A673 (cell line): ENCODE results near the gene CACNG8. TPM values are rescaled to one million over a fixed set of nuclear protein-coding genes. Genes with fewer than 3 reads are reported as not detected.
"Not testable (repeated sequence)": the region's sequence is repeated elsewhere in the genome, so short reads cannot be mapped to it uniquely, and the experiment has no call there.

Source experiments
- BruUV-seq: library from RNA; stranded (reverse); fragments of 400-500 nt; replicated peaks from 2 replicates; lab custom pipeline; 2021; lab: Mats Ljungman, UMichigan
- CTCF ChIA-PET: fragments of 300-600 bp; sonication (Branson Sonifier 250); formaldehyde crosslinking; loops from one replicate; lab custom pipeline; 2022; ENCODE audit warnings: antibody characterized with exemption; lab: Charles Lee
- POLR2A ChIA-PET: fragments of 300-600 bp; sonication (Branson Sonifier 250); formaldehyde crosslinking; loops from one replicate; lab custom pipeline; 2022; ENCODE audit warnings: antibody characterized with exemption; ENCODE audit not compliant: low non-redundant PET; lab: Charles Lee
- DNase-seq: peaks from one replicate; pipeline ENCODE4 v3.0.0-alpha.2; 2015; ENCODE audit warnings: low spot score
- H3K27ac ChIP-seq: fragments of 200-600 bp; sonication (generic); 2 replicates; pipeline ENCODE4 v1.5.1; 2016; ENCODE audit warnings: mixed run types, low read depth, mild to moderate bottlenecking, mixed read lengths, antibody characterized with exemption, low read length; ENCODE audit not compliant: poor library complexity, severe bottlenecking
- H3K27me3 ChIP-seq: fragments of 200-600 bp; sonication (generic); replicated peaks from 2 replicates; pipeline ENCODE4 v1.6.1; 2017; ENCODE audit warnings: mixed run types, low read depth, mild to moderate bottlenecking, mixed read lengths, antibody characterized with exemption, low read length; ENCODE audit not compliant: insufficient read depth, poor library complexity
- H3K36me3 ChIP-seq: fragments of 200-600 bp; sonication (generic); 2 replicates; pipeline ENCODE4 v1.6.1; 2016; ENCODE audit warnings: mixed run types, mild to moderate bottlenecking, mixed read lengths, antibody characterized with exemption, low read length; ENCODE audit not compliant: insufficient read depth, poor library complexity, severe bottlenecking
- H3K4me1 ChIP-seq: fragments of 200-600 bp; sonication (generic); 2 replicates; pipeline ENCODE4 v1.6.1; 2017; ENCODE audit warnings: mixed run types, mild to moderate bottlenecking, mixed read lengths, antibody characterized with exemption, low read length; ENCODE audit not compliant: insufficient read depth, poor library complexity, severe bottlenecking
- H3K4me3 ChIP-seq: fragments of 200-600 bp; sonication (generic); 2 replicates; pipeline ENCODE4 v1.5.1; 2016; ENCODE audit warnings: low read depth, mixed run types, mild to moderate bottlenecking, mixed read lengths, low read length; ENCODE audit not compliant: poor library complexity, severe bottlenecking
- H3K9me3 ChIP-seq: fragments of 200-600 bp; sonication (generic); 2 replicates; pipeline ENCODE4 v1.6.1; 2016; ENCODE audit warnings: mixed run types, low read depth, mild to moderate bottlenecking, mixed read lengths, antibody characterized with exemption, low read length; ENCODE audit not compliant: poor library complexity, severe bottlenecking
- EZH2 ChIP-seq: fragments of 200-600 bp; sonication (generic); IDR thresholded peaks from 2 replicates; pipeline ENCODE4 v1.6.1; 2017; ENCODE audit warnings: borderline replicate concordance, low read depth, mild to moderate bottlenecking, mixed read lengths, antibody characterized with exemption, low read length; ENCODE audit not compliant: poor library complexity, severe bottlenecking
- intact Hi-C: fragments of 100-400 bp; cut with micrococcal nuclease; formaldehyde crosslinking; loops from one replicate; pipeline ENCODE4 v1.10.0; 2022; ENCODE audit not compliant: unreplicated experiment
- total RNA-seq: library from RNA; stranded (reverse); gene quantifications from 2 replicates; pipeline ENCODE4 v1.2.3, GENCODE V29; 2021
- TF ChIP-seq, protein P1 (sequence below): fragments of 300-800, 200-600 bp; sonication (generic); conservative IDR thresholded peaks from 2 replicates; pipeline ENCODE4 v1.5.1; 2017; ENCODE audit warnings: low read depth, mild to moderate bottlenecking, antibody characterized with exemption, low read length, moderate library complexity, mixed read lengths

The CACNG8 gene
- total RNA-seq, 1 experiment from 2014 or later = 1.3 TPM

DNA sequence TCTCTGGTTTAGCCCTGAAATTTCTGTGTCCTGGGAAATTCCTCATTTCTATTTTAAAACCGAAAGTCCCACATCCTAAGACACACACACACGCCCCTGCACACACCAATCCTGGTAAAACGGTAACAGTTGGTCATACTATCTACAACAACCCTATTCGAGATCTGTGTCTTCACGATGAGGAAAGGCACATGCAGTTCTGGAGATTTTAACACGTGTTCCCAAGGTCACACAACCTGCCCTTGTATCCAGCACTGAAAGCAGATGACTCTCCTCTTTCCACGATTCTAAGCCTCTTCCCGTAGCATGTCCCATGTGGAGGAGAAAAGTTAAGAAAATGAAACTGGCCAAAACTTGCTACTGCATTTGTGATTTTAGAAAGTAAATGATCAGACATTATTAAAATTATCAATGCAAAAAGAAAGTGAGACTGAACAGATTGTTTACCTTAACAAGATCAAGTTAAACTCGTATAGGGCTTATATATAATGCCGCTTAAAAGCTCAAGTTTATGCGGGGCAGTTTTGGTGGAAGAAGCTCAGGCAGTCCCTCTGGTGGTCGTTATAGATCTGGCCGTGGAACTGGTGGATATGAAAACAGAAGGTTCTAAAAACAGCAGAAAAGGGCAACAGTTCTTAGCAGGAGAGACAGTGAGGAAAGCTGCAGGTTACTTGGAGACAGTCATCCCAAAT, 68.3 kb downstream of the CACNG8 start:
- TF ChIP-seq, protein P1, sequence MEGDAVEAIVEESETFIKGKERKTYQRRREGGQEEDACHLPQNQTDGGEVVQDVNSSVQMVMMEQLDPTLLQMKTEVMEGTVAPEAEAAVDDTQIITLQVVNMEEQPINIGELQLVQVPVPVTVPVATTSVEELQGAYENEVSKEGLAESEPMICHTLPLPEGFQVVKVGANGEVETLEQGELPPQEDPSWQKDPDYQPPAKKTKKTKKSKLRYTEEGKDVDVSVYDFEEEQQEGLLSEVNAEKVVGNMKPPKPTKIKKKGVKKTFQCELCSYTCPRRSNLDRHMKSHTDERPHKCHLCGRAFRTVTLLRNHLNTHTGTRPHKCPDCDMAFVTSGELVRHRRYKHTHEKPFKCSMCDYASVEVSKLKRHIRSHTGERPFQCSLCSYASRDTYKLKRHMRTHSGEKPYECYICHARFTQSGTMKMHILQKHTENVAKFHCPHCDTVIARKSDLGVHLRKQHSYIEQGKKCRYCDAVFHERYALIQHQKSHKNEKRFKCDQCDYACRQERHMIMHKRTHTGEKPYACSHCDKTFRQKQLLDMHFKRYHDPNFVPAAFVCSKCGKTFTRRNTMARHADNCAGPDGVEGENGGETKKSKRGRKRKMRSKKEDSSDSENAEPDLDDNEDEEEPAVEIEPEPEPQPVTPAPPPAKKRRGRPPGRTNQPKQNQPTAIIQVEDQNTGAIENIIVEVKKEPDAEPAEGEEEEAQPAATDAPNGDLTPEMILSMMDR = peak; percentile 75
- no peak for TF ChIP-seq EZH2
- peak overlapping the region; percentile 39 for H3K4me3 ChIP-seq
- H3K36me3 ChIP-seq = no peaks in the 10 kb centered on the region
- peak; percentile 66 for DNase-seq
- ChIA-PET POLR2A (no interaction called here), CTCF (interaction anchor here (0.6 to 1.3 kb wide), 8 partner anchors 11 to 238 kb away, joined by 3 to 18 read pairs (median 4); partner anchors contain the start of gene OSCAR)
- no peaks in the 10 kb centered on the region for H3K27me3 ChIP-seq
- no peaks in the 10 kb centered on the region for H3K9me3 ChIP-seq
- BruUV-seq = no TSS peak
- intact Hi-C loops = loop anchor here (1.0 kb wide), 2 partner anchors 189 to 238 kb away; no protein-coding TSS in a partner anchor
- no peaks in the 10 kb centered on the region for H3K4me1 ChIP-seq
- no peak overlapping the region for H3K27ac ChIP-seq

DNA sequence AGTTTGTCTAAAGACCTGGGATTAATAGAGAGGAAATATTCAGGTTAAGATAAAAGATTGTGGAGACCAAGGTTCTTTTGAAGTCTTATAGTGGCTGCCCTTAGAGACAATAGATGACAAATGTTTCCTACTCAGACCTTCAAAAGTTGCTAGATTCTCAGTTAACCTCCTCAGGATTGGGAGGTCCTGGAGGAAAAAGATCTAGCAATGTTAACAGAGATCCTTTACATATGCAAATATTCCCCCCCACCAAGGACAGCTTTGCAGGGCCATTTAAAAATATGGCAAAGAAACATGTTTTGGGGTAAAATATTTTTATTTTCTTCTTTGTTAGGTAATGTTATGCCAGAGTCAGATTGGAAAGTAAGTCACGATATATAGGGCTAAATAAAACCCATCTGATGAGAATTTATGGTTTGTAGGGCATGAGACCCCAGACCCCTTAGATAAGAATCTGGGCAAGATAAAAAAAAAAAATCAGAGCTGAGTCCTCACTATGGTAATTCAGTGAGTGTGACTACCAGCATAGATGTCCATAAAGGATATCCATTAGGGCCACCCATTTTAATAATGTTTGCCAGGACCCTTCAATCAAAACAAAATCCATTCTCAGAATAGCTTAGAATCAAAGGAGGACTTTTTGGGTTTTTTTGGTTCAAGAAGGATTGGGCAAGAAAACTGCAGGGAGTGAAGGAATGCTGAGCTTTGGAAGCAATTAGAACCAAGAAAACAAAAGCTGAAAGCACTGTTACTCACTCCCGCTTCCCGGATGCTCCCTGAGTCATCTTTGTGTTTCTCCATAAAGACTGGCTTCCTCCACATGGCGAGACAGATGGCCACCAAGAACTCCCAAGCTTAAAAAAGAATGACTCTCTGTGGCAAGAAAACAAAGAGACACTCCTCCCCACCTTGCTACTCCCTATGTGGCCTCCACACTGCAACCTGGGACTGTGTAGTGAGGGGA, 72.8 kb downstream of the CACNG8 start:
- intact Hi-C loops = no loop called here
- Histone ChIP-seq H3K4me3 (no peak overlapping the region), H3K9me3 (no peaks in the 10 kb centered on the region), H3K27ac (no peak overlapping the region), H3K27me3 (no peaks in the 10 kb centered on the region), H3K4me1 (no peaks in the 10 kb centered on the region), H3K36me3 (no peaks in the 10 kb centered on the region)
- DNase-seq = peak; percentile 66
- TF ChIP-seq EZH2 = no peak
- TF ChIP-seq, protein P1 = no peak
- ChIA-PET CTCF (interaction anchor here (0.6 kb wide), 2 partner anchors 20 to 95 kb away, joined by 3 to 7 read pairs; no protein-coding TSS in a partner anchor), POLR2A (no interaction called here)
- BruUV-seq = no TSS peak

DNA sequence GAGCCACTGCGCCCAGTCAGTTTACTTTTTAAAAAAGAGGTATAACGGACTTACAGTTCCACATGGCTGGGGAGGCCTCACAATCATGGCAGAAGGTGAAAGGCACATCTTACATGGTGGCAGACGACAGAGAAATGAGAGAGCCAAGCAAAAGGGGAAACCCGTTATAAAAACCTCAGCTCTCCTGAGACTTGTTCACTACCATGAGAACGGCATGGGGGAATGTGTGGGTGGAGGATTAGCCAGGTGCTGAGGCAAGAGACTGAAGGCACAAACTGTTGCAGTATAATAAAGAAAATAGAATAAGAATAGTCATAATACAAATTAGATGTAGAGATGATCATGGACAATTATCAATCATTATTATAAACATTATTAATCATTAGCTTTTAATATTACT, 73.8 kb downstream of the CACNG8 start:
- BruUV-seq, POLR2A ChIA-PET, DNase-seq, intact Hi-C loops, H3K36me3 ChIP-seq, H3K9me3 ChIP-seq, H3K27me3 ChIP-seq, H3K4me3 ChIP-seq, H3K27ac ChIP-seq, H3K4me1 ChIP-seq: not testable (repeated sequence)
- CTCF ChIA-PET = interaction anchor here (0.6 kb wide), 1 partner anchor 227 kb away, joined by 4 read pairs; no protein-coding TSS in a partner anchor

Other genes with a start within 250 kb of the CACNG8 start
- gene NLRP12, start 138.6 kb upstream of the CACNG8 start, total RNA-seq = not detected in 2 replicates
- 51.3 and 53.2 TPM in 2 replicates for gene MYADM, start 95.1 kb upstream of the CACNG8 start, total RNA-seq
- gene PRKCG, start 80.7 kb upstream of the CACNG8 start, total RNA-seq = 0.57 and 0.84 TPM in 2 replicates
- not detected in 2 replicates for gene CACNG7, start 53.7 kb upstream of the CACNG8 start, total RNA-seq
- gene CACNG6, start 28.7 kb downstream of the CACNG8 start, total RNA-seq = 0.50 TPM in 1 of 2 replicates, not detected in the other
- gene VSTM1, start 101.0 kb downstream of the CACNG8 start, total RNA-seq = not detected in 2 replicates
- gene TARM1, start 118.4 kb downstream of the CACNG8 start, total RNA-seq = not detected in 2 replicates
- gene OSCAR, start 137.9 kb downstream of the CACNG8 start, total RNA-seq = 0.47 and 0.61 TPM in 2 replicates
- 144 and 148 TPM in 2 replicates for gene NDUFA3, start 139.9 kb downstream of the CACNG8 start, total RNA-seq
- gene TFPT, start 152.7 kb downstream of the CACNG8 start, total RNA-seq = 31.1 and 31.4 TPM in 2 replicates
- 109 and 115 TPM in 2 replicates for gene PRPF31, start 152.8 kb downstream of the CACNG8 start, total RNA-seq
- gene CNOT3, start 174.8 kb downstream of the CACNG8 start, total RNA-seq = 90.8 and 102 TPM in 2 replicates
- gene LENG1, start 196.8 kb downstream of the CACNG8 start, total RNA-seq = 8.8 and 9.7 TPM in 2 replicates
- gene TMC4, start 210.2 kb downstream of the CACNG8 start, total RNA-seq = 0.58 and 0.96 TPM in 2 replicates
- 107 and 109 TPM in 2 replicates for gene MBOAT7, start 226.6 kb downstream of the CACNG8 start, total RNA-seq
- gene TSEN34, start 228.4 kb downstream of the CACNG8 start, total RNA-seq = 56.9 and 64.7 TPM in 2 replicates
- 944 and 951 TPM in 2 replicates for gene RPS9, start 237.9 kb downstream of the CACNG8 start, total RNA-seq